Right lung (tissue), 10 donors: Measurements from ENCODE around the gene NMD3. TPM values are rescaled to one million over a fixed set of nuclear protein-coding genes. Genes with fewer than 3 reads are reported as not detected.
"Not testable (repeated sequence)": the region's sequence is repeated elsewhere in the genome, so short reads cannot be mapped to it uniquely, and the experiment has no call there.

ENCODE experiments used
- DNase-seq, 2 donors: peaks; one replicate each; pipeline ENCODE4 v3.0.0-alpha.2; 2013
- long read RNA-seq, 8 donors: transcript quantifications; one replicate each; lab custom pipeline, GENCODE V29; 2026
- polyA plus RNA-seq, 5 donors: library from polyadenylated mRNA; unstranded; fragments of 120-200 nt; gene quantifications; one replicate each; pipeline versions ENCODE4 v1.2.1 to v1.2.3, GENCODE V29; 2013; ENCODE audit warnings: inconsistent platforms in 1 of 5, low replicate concordance in 1 of 5; ENCODE audit not compliant: insufficient read length in 5 of 5, insufficient read depth in 1 of 5

The NMD3 gene
- polyA plus RNA-seq: 10 to 100 TPM; 41.3 to 59.3 (median 56.7) TPM
- long read RNA-seq, donor 1, transcript NMD3-201 (16 exons, 3,049 nt): major isoform, 5 of 8 reads
- long read RNA-seq, donor 1, partial matches to known transcripts: 0 of 8 reads
- long read RNA-seq, donor 1, other reads (novel, unspliced or antisense): 0 of 8 reads
- long read RNA-seq, donor 2, partial matches to known transcripts: 0 of 2 reads
- long read RNA-seq, donor 2, other reads (novel, unspliced or antisense): 0 of 2 reads
- long read RNA-seq, donor 3, transcript NMD3-201 (16 exons, 3,049 nt): major isoform, 5 of 6 reads
- long read RNA-seq, donor 3, partial matches to known transcripts: 0 of 6 reads
- long read RNA-seq, donor 3, other reads (novel, unspliced or antisense): 0 of 6 reads
- long read RNA-seq, donor 4, partial matches to known transcripts: 0 of 4 reads
- long read RNA-seq, donor 4, other reads (novel, unspliced or antisense): 0 of 4 reads
- long read RNA-seq, donor 5, transcript NMD3-201 (16 exons, 3,049 nt): major isoform, 9 of 28 reads
- long read RNA-seq, donor 5, partial matches to known transcripts: 18 of 28 reads
- long read RNA-seq, donor 5, other reads (novel, unspliced or antisense): 0 of 28 reads
- long read RNA-seq, donor 6, transcript NMD3-201 (16 exons, 3,049 nt): major isoform, 10 of 26 reads
- long read RNA-seq, donor 6, partial matches to known transcripts: 14 of 26 reads
- long read RNA-seq, donor 6, other reads (novel, unspliced or antisense): 0 of 26 reads
- long read RNA-seq, donor 7, transcript NMD3-201 (16 exons, 3,049 nt): major isoform, 7 of 15 reads
- long read RNA-seq, donor 7, partial matches to known transcripts: 8 of 15 reads
- long read RNA-seq, donor 7, other reads (novel, unspliced or antisense): 0 of 15 reads
- long read RNA-seq, donor 8, partial matches to known transcripts: 0 of 4 reads
- long read RNA-seq, donor 8, other reads (novel, unspliced or antisense): 0 of 4 reads

- peak; percentile 94 to 95 for DNase-seq
Measured at GRCh38 chr3:161220850-161221753, at the start of gene NMD3. Gene NMD3 (plus strand): TSS chr3:161221311. CDS start chr3:161222014, 703 bp downstream.

DNA sequence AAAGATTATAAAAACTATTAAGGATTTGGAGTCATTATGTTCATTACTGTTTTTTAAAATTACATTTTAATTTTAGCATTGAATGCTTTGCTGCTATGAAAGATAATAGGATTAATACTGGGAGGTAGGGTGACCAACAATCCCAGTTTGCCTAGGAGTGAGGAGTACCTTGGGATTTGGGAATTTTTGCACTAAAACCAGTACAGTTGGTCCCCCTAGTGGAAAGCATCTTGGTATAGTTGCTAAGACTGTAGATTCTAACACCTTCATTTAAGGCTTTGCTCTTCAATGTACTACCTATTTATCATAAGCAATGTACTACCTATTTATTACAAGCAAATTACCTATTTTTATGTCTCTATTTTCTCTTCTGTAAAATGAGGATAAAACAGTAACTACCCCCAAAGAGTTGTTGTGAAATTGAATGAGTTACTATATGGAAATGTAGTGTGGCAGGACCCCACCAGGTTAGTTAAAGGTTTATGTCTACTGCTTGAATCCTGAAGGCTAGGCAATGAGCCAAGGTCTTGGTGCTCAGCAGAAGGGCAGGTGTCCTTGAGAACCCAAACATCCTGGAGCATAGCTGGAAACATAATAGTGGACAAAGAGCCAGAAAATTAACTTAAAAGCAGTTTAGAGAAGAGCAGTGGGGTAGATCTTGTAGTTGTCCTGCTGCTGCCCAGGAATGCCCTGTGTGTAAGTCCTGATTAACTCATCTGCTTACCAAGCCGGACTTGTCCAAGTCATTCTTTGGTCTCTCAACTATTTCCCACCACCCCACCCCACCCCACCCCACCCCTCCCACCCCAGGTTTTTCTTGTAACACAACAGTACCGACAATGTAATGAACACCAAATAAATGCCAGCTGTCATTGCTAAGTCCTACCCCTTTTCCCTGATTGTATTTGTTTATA is 49.2 kb upstream of the NMD3 start:
- no peak for DNase-seq

- no peak for DNase-seq
Measured at GRCh38 chr3:161175506-161175905, 45.6 kb upstream of the NMD3 start.

- no peak for DNase-seq
Measured at GRCh38 chr3:161177991-161178390, 43.1 kb upstream of the NMD3 start.

DNA sequence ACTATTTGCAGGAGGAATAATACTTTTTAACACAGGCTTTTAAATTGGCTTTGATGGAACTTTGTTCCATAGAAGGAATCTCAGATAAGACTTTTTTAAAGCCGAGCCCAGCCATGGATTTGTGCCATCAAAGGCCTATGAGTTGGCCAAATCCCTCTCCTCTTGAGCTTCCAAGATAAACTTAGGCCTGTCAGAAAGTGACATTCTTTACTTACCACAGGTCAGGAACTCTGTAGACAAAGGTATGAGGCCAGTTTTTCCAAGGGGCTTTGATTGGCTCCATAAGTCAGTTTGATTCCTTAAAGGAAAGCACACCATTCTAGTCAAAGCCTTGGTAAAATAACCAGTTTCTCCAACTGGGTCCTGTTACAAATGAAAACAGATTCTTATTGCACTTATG is 39.7 kb upstream of the NMD3 start:
- DNase-seq: not testable (repeated sequence)

GRCh38 chr3:161187046-161187445 is 34.1 kb upstream of the NMD3 start:
- DNase-seq: no peak

GRCh38 chr3:161197855-161198850 is 23.0 kb upstream of the NMD3 start:
- DNase-seq: no peak

DNA sequence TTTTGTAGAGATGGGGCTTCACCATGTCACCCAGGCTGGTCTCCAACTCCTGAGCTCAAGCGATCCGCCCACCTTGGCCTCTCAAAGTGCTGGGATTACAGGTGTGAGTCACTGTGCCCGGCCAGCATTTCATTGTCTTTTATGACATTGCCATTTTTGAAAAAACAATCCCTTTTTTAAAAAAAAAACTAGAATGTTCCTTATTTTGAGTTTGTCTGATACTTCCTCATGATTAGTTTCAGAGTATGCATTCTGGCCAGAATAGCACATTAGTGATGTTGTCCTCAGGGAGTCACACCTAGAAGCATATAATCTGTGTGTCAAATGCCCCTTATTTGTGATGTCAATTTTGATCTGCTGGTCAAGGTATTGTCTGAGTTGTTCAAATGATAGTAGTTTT is 21.2 kb upstream of the NMD3 start:
- no peak for DNase-seq

DNA sequence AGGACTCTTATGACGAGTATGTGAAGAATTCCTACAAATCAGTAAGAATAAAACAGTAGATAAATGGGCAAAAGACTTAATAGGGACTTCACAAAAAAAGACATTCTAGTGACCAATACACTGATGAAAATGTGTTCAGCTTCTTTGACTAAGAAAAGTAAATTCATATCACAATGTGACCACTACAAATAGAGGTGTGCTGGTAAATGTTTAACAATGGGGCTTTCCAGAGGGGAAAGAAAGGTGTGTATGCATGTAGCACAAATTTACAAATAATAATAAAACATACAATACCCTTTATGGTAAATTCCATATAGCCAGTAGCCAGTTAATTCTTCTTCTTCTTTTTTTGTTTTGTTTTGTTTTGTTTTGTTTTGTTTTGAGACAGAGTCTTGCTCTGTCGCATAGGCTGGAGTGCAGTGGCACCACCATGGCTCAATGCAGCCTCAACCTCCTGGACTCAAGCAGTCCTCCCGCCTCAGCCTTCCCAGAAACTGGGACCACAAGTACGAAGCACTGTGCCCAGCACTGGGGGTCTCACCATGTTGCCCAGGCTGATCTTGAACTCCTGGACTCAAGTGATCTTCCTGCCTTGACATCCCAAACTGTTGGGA is 17.5 kb upstream of the NMD3 start:
- DNase-seq: no peak

DNA sequence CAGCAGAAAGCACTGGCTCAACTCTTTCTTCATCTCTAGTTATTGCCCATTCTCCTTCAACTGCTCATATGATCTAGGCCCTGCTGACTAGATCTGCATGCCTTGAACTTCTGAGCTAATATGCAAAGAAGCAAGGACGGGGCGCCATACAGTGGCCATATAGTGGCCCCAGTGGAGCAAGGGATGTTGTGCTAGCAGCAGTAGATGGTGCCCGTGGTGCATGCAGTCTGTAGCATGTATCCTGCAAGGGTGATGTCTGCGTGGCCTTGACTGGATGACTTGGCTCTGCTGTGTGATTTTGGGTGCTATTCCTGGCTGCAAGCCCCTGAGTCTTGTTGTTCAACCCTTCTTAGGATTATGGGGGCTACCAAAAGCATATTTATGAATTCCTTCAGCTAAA is 12.2 kb upstream of the NMD3 start:
- no peak for DNase-seq

- no peak for DNase-seq
Measured at GRCh38 chr3:161212171-161212771, 8.8 kb upstream of the NMD3 start.

DNA sequence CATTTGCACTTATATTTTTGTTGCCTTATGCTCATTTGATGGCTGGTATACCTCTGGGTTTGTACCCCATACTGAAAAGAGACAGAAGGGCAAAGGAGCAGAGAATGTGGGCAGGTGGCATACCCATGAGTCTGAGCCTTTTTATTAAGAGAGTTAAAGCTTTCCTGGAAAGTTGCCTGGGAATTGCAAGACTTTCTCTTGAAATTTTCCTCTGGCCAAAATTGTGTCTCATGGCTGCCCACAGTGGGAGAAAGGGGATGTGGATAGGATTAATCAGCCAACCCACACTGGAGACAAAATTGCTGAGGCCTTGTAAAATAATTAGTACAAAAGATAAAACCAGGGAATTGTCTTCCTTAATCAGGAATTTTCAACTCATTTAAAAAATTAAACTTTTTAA is 8.2 kb upstream of the NMD3 start:
- no peak for DNase-seq

- DNase-seq: no peak
Measured at GRCh38 chr3:161213644-161214043, 7.5 kb upstream of the NMD3 start.

DNA sequence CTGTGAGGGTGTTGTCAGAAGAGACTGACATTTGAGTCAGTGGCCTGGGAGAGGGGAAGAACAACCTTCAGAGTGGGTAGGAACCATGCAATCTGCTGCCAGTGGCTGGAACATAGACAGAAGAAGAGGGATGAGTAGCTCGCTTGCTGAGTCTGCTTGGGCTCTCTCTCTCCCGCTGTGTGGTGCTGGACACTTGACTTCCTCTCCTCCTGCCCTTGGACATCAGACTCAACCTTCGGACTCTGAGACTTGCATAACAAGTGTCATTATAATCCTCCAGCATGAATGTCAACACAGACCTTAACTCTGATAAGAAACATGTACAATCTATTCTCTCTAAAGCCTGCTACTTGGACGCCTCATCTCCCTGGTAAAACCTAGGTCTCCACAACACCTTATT is 5.9 kb upstream of the NMD3 start:
- DNase-seq: no peak

- no peak for DNase-seq
Measured at GRCh38 chr3:161217496-161217895, 3.6 kb upstream of the NMD3 start.

GRCh38 chr3:161219495-161219894 is 1.6 kb upstream of the NMD3 start:
- no peak for DNase-seq

DNA sequence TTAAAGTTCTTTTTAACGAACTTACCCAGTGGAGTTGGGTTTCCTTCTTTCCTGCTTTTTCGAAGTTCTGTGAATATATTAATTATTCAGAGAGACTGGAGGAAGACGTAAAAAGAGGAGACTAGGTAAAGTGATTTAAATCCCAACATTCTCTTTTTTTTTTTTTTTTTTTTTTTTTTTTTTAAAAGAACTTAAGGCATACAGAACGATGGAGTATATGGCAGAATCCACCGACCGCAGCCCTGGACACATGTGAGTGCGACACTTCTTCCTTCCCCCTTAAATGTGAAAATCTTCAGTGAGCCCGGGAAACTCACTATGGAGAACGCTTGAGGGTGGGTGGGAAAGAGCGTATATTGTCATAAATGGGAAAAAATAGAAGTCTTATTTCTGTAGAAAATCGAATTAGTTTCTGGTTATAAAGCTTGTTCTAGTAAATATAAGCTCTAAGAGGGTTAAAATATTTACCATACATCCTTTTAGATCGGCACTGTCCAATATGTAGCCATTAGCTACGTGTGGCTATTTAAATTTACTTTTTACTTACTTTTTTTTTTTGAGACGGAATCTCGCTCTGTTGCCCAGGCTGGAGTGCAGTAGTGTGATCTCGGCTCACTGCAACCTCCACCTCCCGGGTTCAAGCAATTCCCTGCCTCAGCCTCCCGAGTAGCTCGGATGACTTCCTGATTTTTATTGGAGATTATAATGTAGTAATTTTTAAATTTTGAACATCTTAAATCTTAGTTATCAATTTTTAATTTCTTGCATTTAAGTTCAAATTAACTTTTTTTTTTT is 892 bp downstream of the NMD3 start:
- DNase-seq: peak in 1 of 2 donors; percentile 18
